ENCODE data around the gene RAB2B. TPM values are rescaled to one million over a fixed set of nuclear protein-coding genes. Genes with fewer than 3 reads are reported as not detected.

RAB2B gene
- total RNA-seq, 1 donor from 2014 or later = 45.4 TPM

- Histone ChIP-seq H3K9me3 (ENCODE audit: control insufficient read depth in 3 of 3, low read length in 3 of 3) (no peaks in the 10 kb centered on the region), H3K4me3 (ENCODE audit: low read length in 3 of 3) (peak within 1 kb of the TSS; percentile 92 to 99 (median 96)), H3K9ac (ENCODE audit: low read depth in 1 of 3, low read length in 3 of 3) (peak within 1 kb of the TSS; percentile 94 to 96 (median 95)), H3K4me1 (ENCODE audit: control insufficient read depth in 3 of 3, insufficient read depth in 3 of 3, low read length in 3 of 3) (peaks cover 10 to 21% (median 11%) of the 10 kb centered on the region in 3 donors), H3K36me3 (ENCODE audit: control insufficient read depth in 3 of 3, insufficient read depth in 3 of 3, low read length in 3 of 3) (peaks cover 4 to 6% (median 5%) of the 10 kb centered on the region in 3 donors), H3K27ac (ENCODE audit: low read depth, low read length) (peak within 1 kb of the TSS; percentile 84), H3K27me3 (ENCODE audit: control insufficient read depth in 3 of 3, insufficient read depth in 3 of 3, low read length in 3 of 3) (no peaks in the 10 kb centered on the region)
Measured at GRCh38 chr14:21510735-21511657, 34.2 kb upstream of the RAB2B start, which contains the start of gene METTL3. Gene METTL3 (minus strand): TSS chr14:21511340. CDS start chr14:21511223, 117 bp downstream.

- Histone ChIP-seq H3K4me1 (ENCODE audit: control insufficient read depth in 3 of 3, insufficient read depth in 3 of 3, low read length in 3 of 3) (peaks cover 10 to 21% (median 11%) of the 10 kb centered on the region in 3 donors), H3K27ac (ENCODE audit: low read depth, low read length) (no peak overlapping the region), H3K36me3 (ENCODE audit: control insufficient read depth in 3 of 3, insufficient read depth in 3 of 3, low read length in 3 of 3) (peaks cover 4 to 6% (median 5%) of the 10 kb centered on the region in 3 donors), H3K4me3 (ENCODE audit: low read length in 3 of 3) (peak overlapping the region; percentile 92 to 99 (median 96)), H3K27me3 (ENCODE audit: control insufficient read depth in 3 of 3, insufficient read depth in 3 of 3, low read length in 3 of 3) (no peaks in the 10 kb centered on the region), H3K9me3 (ENCODE audit: control insufficient read depth in 3 of 3, low read length in 3 of 3) (no peaks in the 10 kb centered on the region), H3K9ac (ENCODE audit: low read depth in 1 of 3, low read length in 3 of 3) (peak overlapping the region in 2 of 3 donors; percentile 94 to 96)
Measured at GRCh38 chr14:21509432-21510143, 32.8 kb upstream of the RAB2B start.

GRCh38 chr14:21506557-21506956 lies 29.8 kb upstream of the RAB2B start:
- Histone ChIP-seq H3K27ac (ENCODE audit: low read depth, low read length) (no peak overlapping the region), H3K36me3 (ENCODE audit: control insufficient read depth in 3 of 3, insufficient read depth in 3 of 3, low read length in 3 of 3) (peaks cover 18 to 27% (median 20%) of the 10 kb centered on the region in 3 donors), H3K4me1 (ENCODE audit: control insufficient read depth in 3 of 3, insufficient read depth in 3 of 3, low read length in 3 of 3) (peaks cover 9 to 21% (median 11%) of the 10 kb centered on the region in 3 donors), H3K9me3 (ENCODE audit: control insufficient read depth in 3 of 3, low read length in 3 of 3) (no peaks in the 10 kb centered on the region), H3K4me3 (ENCODE audit: low read length in 3 of 3) (no peak overlapping the region), H3K27me3 (ENCODE audit: control insufficient read depth in 3 of 3, insufficient read depth in 3 of 3, low read length in 3 of 3) (no peaks in the 10 kb centered on the region), H3K9ac (ENCODE audit: low read depth in 1 of 3, low read length in 3 of 3) (no peak overlapping the region)

- H3K9me3 ChIP-seq (ENCODE audit: control insufficient read depth in 3 of 3, low read length in 3 of 3) = no peaks in the 10 kb centered on the region
- H3K27ac ChIP-seq (ENCODE audit: low read depth, low read length) = no peak overlapping the region
- peaks cover 22 to 40% (median 34%) of the 10 kb centered on the region in 3 donors for H3K36me3 ChIP-seq (ENCODE audit: control insufficient read depth in 3 of 3, insufficient read depth in 3 of 3, low read length in 3 of 3)
Measured at GRCh38 chr14:21505012-21505553, 28.3 kb upstream of the RAB2B start.

GRCh38 chr14:21503376-21503775 lies 26.6 kb upstream of the RAB2B start:
- Histone ChIP-seq H3K4me1 (ENCODE audit: control insufficient read depth in 3 of 3, insufficient read depth in 3 of 3, low read length in 3 of 3) (no peaks in the 10 kb centered on the region), H3K4me3 (ENCODE audit: low read length in 3 of 3) (no peak overlapping the region), H3K27me3 (ENCODE audit: control insufficient read depth in 3 of 3, insufficient read depth in 3 of 3, low read length in 3 of 3) (no peaks in the 10 kb centered on the region), H3K27ac (ENCODE audit: low read depth, low read length) (no peak overlapping the region), H3K9me3 (ENCODE audit: control insufficient read depth in 3 of 3, low read length in 3 of 3) (no peaks in the 10 kb centered on the region), H3K36me3 (ENCODE audit: control insufficient read depth in 3 of 3, insufficient read depth in 3 of 3, low read length in 3 of 3) (peaks cover 26 to 54% (median 47%) of the 10 kb centered on the region in 3 donors), H3K9ac (ENCODE audit: low read depth in 1 of 3, low read length in 3 of 3) (no peak overlapping the region)

More at GRCh38 chr14:21505012-21505553, 28.3 kb upstream of the RAB2B start:
- H3K4me3 ChIP-seq (ENCODE audit: low read length in 3 of 3) = no peak overlapping the region
- H3K27me3 ChIP-seq (ENCODE audit: control insufficient read depth in 3 of 3, insufficient read depth in 3 of 3, low read length in 3 of 3) = no peaks in the 10 kb centered on the region
- no peak overlapping the region for H3K9ac ChIP-seq (ENCODE audit: low read depth in 1 of 3, low read length in 3 of 3)
- H3K4me1 ChIP-seq (ENCODE audit: control insufficient read depth in 3 of 3, insufficient read depth in 3 of 3, low read length in 3 of 3) = peaks cover 3 to 13% (median 5%) of the 10 kb centered on the region in 3 donors

- H3K27me3 ChIP-seq (ENCODE audit: control insufficient read depth in 3 of 3, insufficient read depth in 3 of 3, low read length in 3 of 3) = no peaks in the 10 kb centered on the region
- no peak overlapping the region for H3K27ac ChIP-seq (ENCODE audit: low read depth, low read length)
- no peaks in the 10 kb centered on the region for H3K4me1 ChIP-seq (ENCODE audit: control insufficient read depth in 3 of 3, insufficient read depth in 3 of 3, low read length in 3 of 3)
- H3K9ac ChIP-seq (ENCODE audit: low read depth in 1 of 3, low read length in 3 of 3) = no peak overlapping the region
- no peaks in the 10 kb centered on the region for H3K9me3 ChIP-seq (ENCODE audit: control insufficient read depth in 3 of 3, low read length in 3 of 3)
- H3K36me3 ChIP-seq (ENCODE audit: control insufficient read depth in 3 of 3, insufficient read depth in 3 of 3, low read length in 3 of 3) = peaks cover 27 to 58% (median 53%) of the 10 kb centered on the region in 3 donors
- H3K4me3 ChIP-seq (ENCODE audit: low read length in 3 of 3) = no peak overlapping the region
Measured at GRCh38 chr14:21501568-21501967, 24.8 kb upstream of the RAB2B start.

GRCh38 chr14:21498540-21499526 lies 22.1 kb upstream of the RAB2B start:
- no peak overlapping the region for H3K9ac ChIP-seq (ENCODE audit: low read depth in 1 of 3, low read length in 3 of 3)
- no peak overlapping the region for H3K4me3 ChIP-seq (ENCODE audit: low read length in 3 of 3)
- no peaks in the 10 kb centered on the region for H3K4me1 ChIP-seq (ENCODE audit: control insufficient read depth in 3 of 3, insufficient read depth in 3 of 3, low read length in 3 of 3)
- no peak overlapping the region for H3K27ac ChIP-seq (ENCODE audit: low read depth, low read length)
- no peaks in the 10 kb centered on the region for H3K9me3 ChIP-seq (ENCODE audit: control insufficient read depth in 3 of 3, low read length in 3 of 3)
- peaks cover 40 to 74% (median 68%) of the 10 kb centered on the region in 3 donors for H3K36me3 ChIP-seq (ENCODE audit: control insufficient read depth in 3 of 3, insufficient read depth in 3 of 3, low read length in 3 of 3)
- no peaks in the 10 kb centered on the region for H3K27me3 ChIP-seq (ENCODE audit: control insufficient read depth in 3 of 3, insufficient read depth in 3 of 3, low read length in 3 of 3)

GRCh38 chr14:21496453-21496852 lies 19.7 kb upstream of the RAB2B start:
- peaks cover 41 to 66% (median 65%) of the 10 kb centered on the region in 3 donors for H3K36me3 ChIP-seq (ENCODE audit: control insufficient read depth in 3 of 3, insufficient read depth in 3 of 3, low read length in 3 of 3)
- H3K9me3 ChIP-seq (ENCODE audit: control insufficient read depth in 3 of 3, low read length in 3 of 3) = no peaks in the 10 kb centered on the region
- no peaks in the 10 kb centered on the region for H3K27me3 ChIP-seq (ENCODE audit: control insufficient read depth in 3 of 3, insufficient read depth in 3 of 3, low read length in 3 of 3)
- no peaks in the 10 kb centered on the region for H3K4me1 ChIP-seq (ENCODE audit: control insufficient read depth in 3 of 3, insufficient read depth in 3 of 3, low read length in 3 of 3)
- H3K9ac ChIP-seq (ENCODE audit: low read depth in 1 of 3, low read length in 3 of 3) = no peak overlapping the region
- H3K4me3 ChIP-seq (ENCODE audit: low read length in 3 of 3) = no peak overlapping the region
- no peak overlapping the region for H3K27ac ChIP-seq (ENCODE audit: low read depth, low read length)

All from skeletal muscle tissue (tissue), 4 donors.